Type B pancreatic cell (in vitro differentiated cells): Measurements from ENCODE around the gene RGS17. TPM values are rescaled to one million over a fixed set of nuclear protein-coding genes. Genes with fewer than 3 reads are reported as not detected.

ENCODE experiments used
- DNase-seq: peaks from one replicate; pipeline ENCODE4 v3.0.0; 2021; ENCODE audit warnings: mixed read lengths; ENCODE audit not compliant: unreplicated experiment; ENCODE audit errors: extremely low spot score
- H3K27ac Mint-ChIP-seq: 2 replicates; pipeline ENCODE4 v1.8.0; 2021; ENCODE audit warnings: mild to moderate bottlenecking, mixed read lengths
- H3K27me3 Mint-ChIP-seq: 2 replicates; pipeline ENCODE4 v1.8.0; 2021; ENCODE audit warnings: mixed read lengths
- H3K36me3 Mint-ChIP-seq: 2 replicates; pipeline ENCODE4 v1.8.0; 2021; ENCODE audit warnings: mixed read lengths
- H3K4me1 Mint-ChIP-seq: one replicate; pipeline ENCODE4 v1.8.0; 2021; ENCODE audit warnings: mixed read lengths; ENCODE audit not compliant: unreplicated experiment
- H3K4me3 Mint-ChIP-seq: 2 replicates; pipeline ENCODE4 v1.8.0; 2021; ENCODE audit warnings: mild to moderate bottlenecking, mixed read lengths
- H3K9me3 Mint-ChIP-seq: 2 replicates; pipeline ENCODE4 v1.8.0; 2021; ENCODE audit warnings: mixed read lengths
- total RNA-seq: library from RNA; stranded (reverse); gene quantifications from 2 replicates; pipeline ENCODE4 v1.2.1, GENCODE V29; 2021; ENCODE audit warnings: low replicate concordance
- TF ChIP-seq, protein P1 (sequence below): fragments of 200-600 bp; sonication (generic); conservative IDR thresholded peaks from 2 replicates; pipeline ENCODE4 v1.5.0; 2021; ENCODE audit warnings: antibody characterized with exemption, mild to moderate bottlenecking

The RGS17 gene
- total RNA-seq, 1 donor from 2014 or later: 3.7 TPM

DNA sequence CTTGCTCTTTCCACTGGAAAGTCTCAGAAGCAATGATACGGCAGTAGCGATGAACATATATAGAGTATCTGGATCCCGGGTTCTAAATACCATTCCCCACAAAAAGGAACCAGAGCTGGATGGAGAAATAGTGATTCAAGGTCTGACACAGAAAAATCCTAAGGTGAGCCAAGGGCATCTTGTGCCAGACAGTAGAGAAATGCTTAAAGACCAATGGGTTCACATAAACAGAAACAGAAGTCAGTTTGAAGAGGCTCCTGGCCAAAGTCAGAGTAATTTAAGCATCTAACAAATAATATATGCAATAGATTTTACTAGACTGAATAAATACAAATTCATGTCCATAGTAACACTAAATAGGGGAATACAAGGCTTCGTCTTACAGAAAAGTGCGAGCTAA, 54.7 kb downstream of the RGS17 start:
- H3K27ac Mint-ChIP-seq: no peak overlapping the region

DNA sequence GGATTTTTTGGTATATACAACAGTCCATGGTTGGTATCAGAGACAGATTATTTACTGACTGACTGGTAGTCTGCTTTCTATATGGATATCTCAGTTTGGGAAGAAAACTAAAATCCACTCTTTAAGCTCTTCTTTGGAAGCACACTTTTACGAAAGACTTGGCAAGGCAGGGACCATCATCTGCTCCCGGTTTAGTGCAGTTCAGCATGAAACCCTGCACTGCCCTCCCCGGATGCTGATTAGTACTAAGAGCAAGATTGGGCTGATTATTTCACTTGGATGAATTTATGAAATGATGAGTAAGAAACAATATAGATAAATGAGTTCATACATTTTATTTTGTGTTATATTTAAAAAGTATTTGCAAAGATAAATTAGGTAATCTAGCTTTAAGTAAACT, 56.3 kb downstream of the RGS17 start:
- Mint-ChIP-seq H3K4me1 (no peaks in the 10 kb centered on the region), H3K27me3 (no peaks in the 10 kb centered on the region), H3K27ac (no peak overlapping the region), H3K9me3 (no peaks in the 10 kb centered on the region), H3K36me3 (no peaks in the 10 kb centered on the region), H3K4me3 (no peak overlapping the region)
- TF ChIP-seq, protein P1, sequence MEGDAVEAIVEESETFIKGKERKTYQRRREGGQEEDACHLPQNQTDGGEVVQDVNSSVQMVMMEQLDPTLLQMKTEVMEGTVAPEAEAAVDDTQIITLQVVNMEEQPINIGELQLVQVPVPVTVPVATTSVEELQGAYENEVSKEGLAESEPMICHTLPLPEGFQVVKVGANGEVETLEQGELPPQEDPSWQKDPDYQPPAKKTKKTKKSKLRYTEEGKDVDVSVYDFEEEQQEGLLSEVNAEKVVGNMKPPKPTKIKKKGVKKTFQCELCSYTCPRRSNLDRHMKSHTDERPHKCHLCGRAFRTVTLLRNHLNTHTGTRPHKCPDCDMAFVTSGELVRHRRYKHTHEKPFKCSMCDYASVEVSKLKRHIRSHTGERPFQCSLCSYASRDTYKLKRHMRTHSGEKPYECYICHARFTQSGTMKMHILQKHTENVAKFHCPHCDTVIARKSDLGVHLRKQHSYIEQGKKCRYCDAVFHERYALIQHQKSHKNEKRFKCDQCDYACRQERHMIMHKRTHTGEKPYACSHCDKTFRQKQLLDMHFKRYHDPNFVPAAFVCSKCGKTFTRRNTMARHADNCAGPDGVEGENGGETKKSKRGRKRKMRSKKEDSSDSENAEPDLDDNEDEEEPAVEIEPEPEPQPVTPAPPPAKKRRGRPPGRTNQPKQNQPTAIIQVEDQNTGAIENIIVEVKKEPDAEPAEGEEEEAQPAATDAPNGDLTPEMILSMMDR: no peak
- DNase-seq: no peak

More for the DNA sequence above, 54.7 kb downstream of the RGS17 start:
- H3K9me3 Mint-ChIP-seq: no peaks in the 10 kb centered on the region
- H3K36me3 Mint-ChIP-seq: no peaks in the 10 kb centered on the region
- no peaks in the 10 kb centered on the region for H3K27me3 Mint-ChIP-seq
- TF ChIP-seq, protein P1: no peak
- H3K4me3 Mint-ChIP-seq: no peak overlapping the region
- DNase-seq: no peak
- no peaks in the 10 kb centered on the region for H3K4me1 Mint-ChIP-seq

- H3K36me3 Mint-ChIP-seq: no peaks in the 10 kb centered on the region
- DNase-seq: no peak
- no peak overlapping the region for H3K4me3 Mint-ChIP-seq
- H3K27ac Mint-ChIP-seq: no peak overlapping the region
- no peaks in the 10 kb centered on the region for H3K27me3 Mint-ChIP-seq
- no peaks in the 10 kb centered on the region for H3K4me1 Mint-ChIP-seq
- no peaks in the 10 kb centered on the region for H3K9me3 Mint-ChIP-seq
- TF ChIP-seq, protein P1: no peak
These were observed 57.2 kb downstream of the RGS17 start for GRCh38 chr6:153073841-153074240.

DNA sequence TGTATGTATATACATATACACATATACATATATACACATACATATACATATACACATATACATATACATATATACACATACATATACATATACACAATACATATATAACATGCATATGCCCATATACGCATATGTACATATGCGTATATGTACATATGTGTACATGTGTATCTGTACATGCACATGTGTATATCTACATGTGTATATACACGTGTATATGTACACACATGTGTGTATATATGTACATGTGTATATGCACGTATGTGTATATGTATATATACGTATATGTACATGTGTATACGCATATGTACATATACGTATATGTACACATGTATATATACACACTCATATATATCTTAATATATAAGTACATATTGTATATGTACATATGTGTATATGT, 60.3 kb downstream of the RGS17 start:
- no peaks in the 10 kb centered on the region for H3K27me3 Mint-ChIP-seq
- DNase-seq: no peak
- peaks cover 5% of the 10 kb centered on the region for H3K9me3 Mint-ChIP-seq
- no peaks in the 10 kb centered on the region for H3K36me3 Mint-ChIP-seq
- no peaks in the 10 kb centered on the region for H3K4me1 Mint-ChIP-seq
- H3K4me3 Mint-ChIP-seq: no peak overlapping the region
- TF ChIP-seq, protein P1: no peak
- H3K27ac Mint-ChIP-seq: no peak overlapping the region

DNA sequence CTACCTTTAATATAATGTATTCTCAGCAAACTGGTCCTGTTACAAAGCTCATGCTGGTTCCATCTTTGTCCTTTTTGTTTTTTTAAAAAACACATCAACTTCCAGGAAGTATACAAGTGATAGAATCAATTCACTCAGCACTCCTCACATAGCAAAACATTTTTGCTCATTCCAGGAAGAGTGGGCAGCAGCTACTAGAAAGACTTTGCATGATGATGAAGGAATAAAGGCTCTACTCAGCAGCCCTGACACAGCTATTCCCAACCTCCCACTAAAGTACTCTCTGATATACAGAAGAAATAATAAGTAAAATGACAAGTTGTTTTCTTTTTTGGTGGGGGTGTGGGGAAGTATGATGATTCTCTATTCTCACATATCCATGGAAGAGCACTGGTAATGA, 61.2 kb downstream of the RGS17 start:
- H3K27me3 Mint-ChIP-seq: no peaks in the 10 kb centered on the region
- H3K9me3 Mint-ChIP-seq: peaks cover 5% of the 10 kb centered on the region
- no peaks in the 10 kb centered on the region for H3K4me1 Mint-ChIP-seq
- TF ChIP-seq, protein P1: no peak
- no peak overlapping the region for H3K27ac Mint-ChIP-seq
- DNase-seq: no peak
- H3K4me3 Mint-ChIP-seq: no peak overlapping the region
- no peaks in the 10 kb centered on the region for H3K36me3 Mint-ChIP-seq

GRCh38 chr6:153065222-153065621, 65.9 kb downstream of the RGS17 start:
- H3K4me1 Mint-ChIP-seq: no peaks in the 10 kb centered on the region
- H3K27ac Mint-ChIP-seq: no peak overlapping the region
- H3K36me3 Mint-ChIP-seq: no peaks in the 10 kb centered on the region
- H3K4me3 Mint-ChIP-seq: no peak overlapping the region
- peaks cover 14% of the 10 kb centered on the region for H3K9me3 Mint-ChIP-seq
- DNase-seq: no peak
- no peaks in the 10 kb centered on the region for H3K27me3 Mint-ChIP-seq
- TF ChIP-seq, protein P1: no peak
